HCT116 (cell line): ENCODE results near the gene RANBP17.

ENCODE experiments used
- CEBPB ChIP-seq: IDR thresholded peaks from 2 replicates; pipeline ENCODE4 v1.6.1; 2012; ENCODE audit warnings: low read depth
- CTCF ChIP-seq, 3 experiments: fragments of 200-600 bp in 1 of 3; sonication (generic) in 1 of 3; IDR thresholded peaks in 2 of 3; conservative IDR thresholded peaks in 1 of 3; 2 replicates each; pipeline ENCODE4 v1.5.1; 2012 to 2017; ENCODE audit warnings: low read depth in 2 of 3, low read length in 2 of 3, antibody characterized with exemption in 1 of 3, borderline replicate concordance in 1 of 3, control low read depth in 1 of 3, mild to moderate bottlenecking in 1 of 3, mixed read lengths in 1 of 3, mixed run types in 1 of 3, moderate library complexity in 1 of 3; ENCODE audit not compliant: insufficient read depth in 1 of 3
- EGR1 ChIP-seq: IDR thresholded peaks from 2 replicates; pipeline ENCODE4 v1.6.1; 2012; ENCODE audit warnings: low read depth
- EZH2 ChIP-seq: fragments of 200-600 bp; sonication (generic); IDR thresholded peaks from 2 replicates; pipeline ENCODE4 v1.6.1; 2017; ENCODE audit warnings: antibody characterized with exemption, mixed run types
- EZH2phosphoT487 ChIP-seq: fragments of 200-600 bp; IDR thresholded peaks from 2 replicates; pipeline ENCODE4 v1.6.1; 2018; ENCODE audit warnings: antibody characterized with exemption, borderline replicate concordance
- JUND ChIP-seq: IDR thresholded peaks from 2 replicates; pipeline ENCODE4 v1.6.1; 2012
- POLR2A ChIP-seq: IDR thresholded peaks from 2 replicates; pipeline ENCODE4 v1.7.0; 2011; ENCODE audit warnings: borderline replicate concordance; ENCODE audit not compliant: insufficient read depth, insufficient read length; ENCODE audit errors: extremely low read depth
- REST ChIP-seq: IDR thresholded peaks from 2 replicates; pipeline ENCODE4 v1.6.1; 2012; ENCODE audit warnings: low read depth
- SIN3A ChIP-seq: IDR thresholded peaks from 2 replicates; pipeline ENCODE4 v1.6.1; 2012; ENCODE audit warnings: low read depth
- SP1 ChIP-seq: IDR thresholded peaks from 2 replicates; pipeline ENCODE4 v1.6.1; 2012; ENCODE audit warnings: low read depth
- SRF ChIP-seq: IDR thresholded peaks from 2 replicates; pipeline ENCODE4 v1.6.1; 2012; ENCODE audit warnings: low read depth
- YY1 ChIP-seq: IDR thresholded peaks from 2 replicates; pipeline ENCODE4 v1.6.1; 2011; ENCODE audit warnings: low read length, low read depth, moderate library complexity, mild to moderate bottlenecking; ENCODE audit not compliant: insufficient replicate concordance; ENCODE audit errors: extremely low read depth
- ZBTB33 ChIP-seq: IDR thresholded peaks from 2 replicates; pipeline ENCODE4 v1.6.1; 2011; ENCODE audit warnings: mild to moderate bottlenecking, low read length, moderate library complexity; ENCODE audit not compliant: insufficient replicate concordance; ENCODE audit errors: extremely low read depth

GRCh38 chr5:170896779-170897178, 35.0 kb downstream of the RANBP17 start:
- peak in 2 of 3 experiments; percentile 46 to 53; a peak in 4 of 6 replicates for TF ChIP-seq CTCF (IDR thresholded peaks at IDR 0.05 in 2 of 3, conservative IDR thresholded peaks at IDR 0.05 in 1 of 3; ENCODE audit: borderline replicate concordance in 1 of 3, insufficient read depth in 1 of 3, low read depth in 2 of 3, low read length in 2 of 3)
- no peak for TF ChIP-seq CEBPB
- TF ChIP-seq REST = no peak
- TF ChIP-seq EZH2 = no peak
- TF ChIP-seq POLR2A = no peak
- no peak for TF ChIP-seq ZBTB33
- no peak for TF ChIP-seq JUND
- TF ChIP-seq EGR1 = no peak
- no peak for TF ChIP-seq SIN3A
- no peak for TF ChIP-seq EZH2phosphoT487
- TF ChIP-seq SP1 = no peak
- no peak for TF ChIP-seq SRF
- TF ChIP-seq YY1 = no peak
